CD4-positive, alpha-beta T cell treated with Interleukin-21 for 1 hour (primary cell): ENCODE measurements around the gene COL4A2.

Experiments used
- DNase-seq: peaks from one replicate; pipeline ENCODE4 v3.0.0-alpha.2; 2020

The COL4A2 gene

DNA sequence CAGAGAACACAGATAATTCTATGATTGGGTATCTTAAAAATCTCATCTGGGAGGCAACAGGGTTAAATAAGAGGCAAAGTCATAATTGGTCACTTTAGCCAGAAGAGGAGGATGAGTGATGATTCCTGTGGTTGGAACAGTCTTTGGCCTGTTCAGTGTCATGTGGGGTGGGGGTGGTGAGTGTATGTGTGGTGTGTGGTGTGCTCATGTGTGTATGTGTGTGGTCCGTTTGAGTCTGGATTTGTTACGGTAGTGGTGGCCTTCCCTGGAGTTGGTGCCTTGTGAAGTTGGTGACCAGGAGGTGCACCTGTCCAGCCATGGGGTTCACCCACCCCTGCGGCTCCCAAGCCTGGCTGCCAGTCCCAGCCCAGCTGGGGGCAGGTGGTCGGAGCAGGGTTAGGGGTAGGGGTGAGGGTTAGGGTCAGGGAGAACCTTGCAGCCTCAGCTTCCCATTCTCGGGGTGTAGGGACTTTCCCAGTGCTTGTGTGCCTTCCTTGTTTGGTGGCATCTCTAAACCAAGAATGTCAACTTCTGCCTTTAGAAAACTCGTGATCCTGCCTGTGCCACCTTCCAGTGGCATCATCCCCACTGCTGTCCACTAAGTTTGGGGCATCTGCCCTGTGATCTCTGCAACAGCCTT is 156.9 kb downstream of the COL4A2 start:
- no peak for DNase-seq

GRCh38 chr13:110464556-110465333 is 157.7 kb downstream of the COL4A2 start:
- DNase-seq = no peak

GRCh38 chr13:110465696-110466095 is 158.6 kb downstream of the COL4A2 start:
- no peak for DNase-seq

GRCh38 chr13:110466266-110466915 is 159.3 kb downstream of the COL4A2 start:
- no peak for DNase-seq

DNA sequence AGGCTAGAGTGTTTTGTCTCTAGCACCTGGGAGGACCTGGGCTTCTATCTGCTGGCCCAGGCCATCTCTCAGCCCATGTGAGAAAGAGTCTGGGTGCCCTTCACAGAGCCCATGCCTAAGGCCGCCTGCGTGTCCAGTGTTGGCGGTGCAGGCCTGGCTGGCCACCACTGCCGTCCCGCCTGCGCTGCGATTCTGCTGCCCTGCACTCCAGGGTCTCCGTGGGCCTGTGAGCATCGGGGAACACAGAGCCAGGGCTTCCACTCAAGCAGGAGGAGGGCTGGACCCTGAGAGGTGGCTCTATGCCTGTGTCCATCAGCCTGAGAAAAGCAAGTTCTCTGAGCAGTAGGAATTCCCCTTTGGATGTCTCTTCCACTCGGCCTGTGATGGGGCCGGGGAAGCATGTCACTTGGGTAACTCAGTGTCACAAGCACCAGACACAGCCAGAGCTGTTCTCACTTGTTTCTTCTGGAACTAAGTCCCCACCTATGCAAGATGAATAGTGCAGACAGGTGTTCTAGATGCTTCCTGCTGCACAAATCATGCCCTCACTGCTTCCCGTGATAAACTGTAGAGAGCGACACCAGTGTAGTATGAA is 160.5 kb downstream of the COL4A2 start:
- no peak for DNase-seq

DNA sequence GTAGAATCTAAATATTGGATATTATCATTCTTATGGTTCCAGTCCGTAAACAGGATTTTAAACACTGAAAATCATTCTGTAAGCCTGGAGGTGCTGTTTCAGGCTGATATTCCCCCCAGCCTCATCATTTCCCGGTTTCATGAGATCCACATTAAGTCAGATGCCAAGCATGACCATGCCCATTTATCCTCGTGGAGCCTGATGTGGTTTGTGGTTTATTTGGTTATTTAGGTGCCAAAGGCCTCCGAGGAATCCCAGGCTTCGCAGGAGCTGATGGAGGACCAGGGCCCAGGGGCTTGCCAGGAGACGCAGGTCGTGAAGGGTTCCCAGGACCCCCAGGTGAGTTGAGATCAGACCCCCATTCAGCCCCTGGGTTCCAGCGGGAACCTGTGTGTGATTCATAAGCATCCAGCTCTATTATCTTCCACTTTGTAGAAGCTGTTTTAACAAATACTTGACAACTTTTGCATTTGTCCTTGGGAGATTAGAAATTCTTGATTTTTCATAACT is 162.0 kb downstream of the COL4A2 start:
- no peak for DNase-seq

DNA sequence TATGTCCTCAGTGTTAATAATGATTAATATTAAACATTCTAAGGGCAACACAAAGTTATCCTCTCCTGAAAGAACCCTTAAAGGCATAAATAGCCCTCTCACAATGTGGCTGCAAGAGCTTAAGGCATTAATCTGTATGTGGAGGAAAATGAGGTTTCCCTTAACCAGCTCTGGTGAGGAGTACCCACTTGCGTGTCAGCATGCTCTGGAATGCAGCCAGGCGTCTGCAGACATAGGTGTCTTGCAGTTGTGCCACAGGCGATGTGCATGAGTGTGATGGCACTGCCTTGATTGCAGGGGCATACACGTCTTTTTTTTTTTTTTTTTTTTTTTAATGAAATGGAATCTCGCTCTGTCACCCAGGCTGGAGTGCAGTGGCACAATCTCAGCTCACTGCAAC is 162.5 kb downstream of the COL4A2 start:
- DNase-seq = no peak

DNA sequence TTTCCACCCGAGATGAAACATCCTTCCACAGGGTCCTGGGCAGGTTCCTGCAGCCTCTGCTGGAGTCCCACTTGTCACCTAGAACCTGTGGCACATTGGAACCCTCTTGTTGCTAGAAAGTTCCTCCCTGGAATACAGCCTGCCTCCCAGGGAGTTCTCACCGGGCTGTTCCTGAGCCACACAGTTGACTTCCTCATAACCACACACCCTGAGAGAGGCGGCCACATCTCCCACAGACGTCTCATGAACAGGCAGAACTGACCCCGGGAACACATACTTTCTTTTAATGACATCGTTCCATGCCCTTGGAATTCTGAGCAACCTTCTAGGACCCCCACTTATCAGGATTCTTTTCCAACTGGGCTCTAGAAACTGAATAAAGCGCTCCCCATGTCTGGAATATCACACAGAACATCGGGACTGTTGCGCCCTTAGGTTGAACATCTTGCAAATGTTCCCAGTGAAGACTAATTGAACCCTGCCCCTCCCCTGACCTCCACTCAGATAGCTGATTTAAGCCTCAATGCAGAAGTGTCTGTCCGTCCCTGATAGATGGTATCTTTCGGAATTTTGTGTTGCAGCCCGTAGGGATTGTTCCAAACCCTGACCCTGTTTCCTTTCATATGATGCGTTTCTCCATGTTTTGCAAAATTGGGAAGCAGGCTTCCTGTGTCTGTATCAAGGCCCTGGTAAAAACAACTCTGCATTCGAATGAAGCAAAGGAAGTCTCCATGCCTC is 163.4 kb downstream of the COL4A2 start:
- DNase-seq = no peak

GRCh38 chr13:110471156-110471832 is 164.2 kb downstream of the COL4A2 start:
- no peak for DNase-seq

- peak; percentile 10 for DNase-seq
Measured at GRCh38 chr13:110471833-110472162, 164.7 kb downstream of the COL4A2 start.

DNA sequence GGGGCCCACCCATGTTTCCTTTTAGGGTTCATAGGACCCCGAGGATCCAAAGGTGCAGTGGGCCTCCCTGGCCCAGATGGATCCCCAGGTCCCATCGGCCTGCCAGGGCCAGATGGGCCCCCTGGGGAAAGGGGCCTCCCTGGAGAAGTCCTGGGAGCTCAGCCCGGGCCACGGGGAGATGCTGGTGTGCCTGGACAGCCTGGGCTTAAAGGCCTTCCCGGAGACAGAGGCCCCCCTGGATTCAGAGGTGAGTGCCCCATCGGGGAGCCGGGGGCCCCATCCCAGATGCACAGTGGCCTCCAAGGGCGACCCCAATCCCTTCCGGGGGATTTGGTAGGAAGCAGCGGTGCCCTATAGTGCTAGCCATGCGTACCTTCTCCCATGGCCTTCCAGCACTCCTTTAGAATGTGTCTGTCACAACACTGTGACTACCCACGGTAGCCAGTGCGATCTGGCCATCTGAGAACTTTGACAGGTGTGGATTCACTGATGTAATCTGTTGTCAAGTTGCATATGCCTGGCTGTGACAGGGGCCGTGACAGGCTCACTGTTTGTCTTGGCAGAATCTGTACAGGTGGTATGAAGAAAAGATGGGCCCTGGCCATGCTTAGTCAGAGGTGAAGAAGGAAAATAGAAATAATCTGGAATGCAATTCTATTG is 165.9 kb downstream of the COL4A2 start:
- no peak for DNase-seq

DNA sequence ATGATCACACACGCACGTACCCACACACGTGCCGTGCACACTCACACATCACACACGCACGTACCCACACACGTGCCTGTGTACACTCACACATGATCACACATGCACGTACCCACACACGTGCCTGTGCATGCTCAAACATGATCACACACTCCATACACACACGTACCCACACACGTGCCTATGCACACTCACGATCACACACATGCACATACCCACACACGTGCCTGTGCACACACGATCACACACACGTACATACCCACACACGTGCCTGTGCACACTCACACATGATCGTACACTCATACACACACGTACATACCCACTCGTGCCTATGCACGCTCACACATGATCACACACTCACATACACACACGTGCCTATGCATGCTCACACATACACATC is 167.6 kb downstream of the COL4A2 start:
- DNase-seq = no peak

GRCh38 chr13:110475117-110475516 is 168.0 kb downstream of the COL4A2 start:
- no peak for DNase-seq

- no peak for DNase-seq
Measured at GRCh38 chr13:110475550-110476219, 168.6 kb downstream of the COL4A2 start.

DNA sequence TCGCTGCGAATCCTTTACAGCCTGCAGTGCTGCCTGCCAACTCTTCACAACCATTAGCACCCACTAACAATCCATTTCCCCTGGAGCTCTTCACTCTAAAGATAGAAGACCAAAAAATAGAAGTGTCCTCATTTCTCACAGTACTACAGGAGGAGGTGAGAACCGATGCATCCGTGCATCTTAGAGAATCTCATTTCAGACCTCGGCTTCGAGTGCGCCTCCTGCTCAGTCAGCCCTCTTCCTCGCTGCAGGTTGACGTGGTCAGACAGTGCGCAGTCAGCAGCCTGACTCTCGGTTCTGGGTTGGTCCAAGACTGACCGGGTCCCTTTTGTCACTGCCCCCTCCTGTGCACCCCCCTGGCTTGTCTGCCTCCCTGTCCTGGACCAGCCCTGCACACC is 169.1 kb downstream of the COL4A2 start:
- no peak for DNase-seq

DNA sequence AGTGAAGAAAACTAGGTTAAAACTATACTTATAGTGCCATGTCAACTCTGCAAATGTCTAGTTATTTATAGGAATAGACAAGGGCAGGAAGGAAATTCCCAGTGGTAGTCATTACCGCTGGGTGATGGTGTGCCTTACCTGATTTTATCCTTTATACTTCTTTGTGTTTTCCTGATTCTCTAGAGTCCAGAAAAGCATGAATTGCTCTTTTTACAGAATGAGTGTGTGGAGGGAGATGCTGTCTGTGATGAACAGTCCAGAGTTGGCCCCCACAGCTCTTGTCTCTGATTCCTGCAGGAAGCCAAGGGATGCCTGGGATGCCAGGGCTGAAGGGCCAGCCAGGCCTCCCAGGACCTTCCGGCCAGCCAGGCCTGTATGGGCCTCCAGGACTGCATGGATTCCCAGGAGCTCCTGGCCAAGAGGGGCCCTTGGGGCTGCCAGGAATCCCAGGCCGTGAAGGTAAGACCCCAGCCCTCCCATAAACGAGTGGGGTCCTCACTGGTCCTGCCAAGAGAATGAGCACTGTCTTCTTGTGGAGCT is 170.7 kb downstream of the COL4A2 start:
- no peak for DNase-seq

GRCh38 chr13:110478405-110479214 is 171.5 kb downstream of the COL4A2 start:
- no peak for DNase-seq

GRCh38 chr13:110479215-110479545 is 172.1 kb downstream of the COL4A2 start:
- DNase-seq = no peak

DNA sequence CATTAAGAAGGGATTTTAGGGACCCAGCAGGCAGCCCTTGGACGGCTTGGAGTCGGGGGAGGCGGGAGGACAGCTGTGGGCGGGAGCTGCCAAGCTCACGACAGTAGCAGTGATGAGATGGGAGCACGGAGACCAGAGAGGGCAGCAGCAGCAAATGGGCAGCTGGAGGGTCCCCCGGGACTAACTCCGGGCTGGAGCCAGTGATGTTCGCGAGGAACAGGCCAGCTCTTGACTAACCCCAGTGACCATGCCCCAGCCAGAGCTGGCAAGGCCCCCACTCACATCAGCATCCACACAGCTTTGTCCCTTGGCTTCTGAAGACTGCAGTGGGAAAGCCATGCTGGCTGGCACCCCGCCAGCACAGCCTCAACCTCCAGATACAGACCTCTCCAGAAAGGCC is 172.6 kb downstream of the COL4A2 start:
- DNase-seq = no peak

DNA sequence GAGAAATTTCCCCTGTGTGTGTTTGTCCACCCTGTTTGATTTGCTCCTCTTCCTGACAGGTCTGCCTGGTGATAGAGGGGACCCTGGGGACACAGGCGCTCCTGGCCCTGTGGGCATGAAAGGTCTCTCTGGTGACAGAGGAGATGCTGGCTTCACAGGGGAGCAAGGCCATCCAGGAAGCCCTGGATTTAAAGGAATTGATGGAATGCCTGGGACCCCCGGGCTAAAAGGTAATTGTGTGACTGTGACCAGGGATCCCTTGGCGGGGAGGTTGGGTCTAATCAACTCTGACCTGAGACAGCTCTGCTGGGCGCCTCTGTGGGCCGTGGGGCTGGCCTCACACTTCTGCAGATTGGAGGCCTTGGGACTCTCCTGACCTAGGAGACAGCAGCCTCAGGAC is 173.1 kb downstream of the COL4A2 start:
- DNase-seq = no peak
